SK-N-SH (cell line): ENCODE measurements around the gene CPEB4. TPM values are rescaled to one million over a fixed set of nuclear protein-coding genes. Genes with fewer than 3 reads are reported as not detected.

ENCODE experiments used
- CTCF ChIA-PET: fragments of 300-600, 350-600 bp; formaldehyde crosslinking; extraction: SDS; loops from one replicate; lab custom pipeline; 2021; lab: Yijun Ruan, JAX
- POLR2A ChIA-PET: fragments of 350-600 bp; sonication (Branson Sonifier 250); formaldehyde crosslinking; extraction: SDS; loops from one replicate; lab custom pipeline; 2020; ENCODE audit warnings: antibody characterized with exemption, inconsistent platforms; lab: Yijun Ruan, JAX
- DNase-seq: peaks from one replicate; pipeline ENCODE4 v3.0.0; 2012
- H2AFZ ChIP-seq: fragments of 200-600 bp; sonication (generic); 2 replicates; pipeline ENCODE4 v1.8.1; 2016; ENCODE audit warnings: antibody characterized with exemption, mild to moderate bottlenecking, low read depth
- H3F3A ChIP-seq: fragments of 200-600 bp; sonication (generic); replicated peaks from 2 replicates; pipeline ENCODE3; 2016; ENCODE audit warnings: antibody characterized with exemption, mild to moderate bottlenecking; ENCODE audit not compliant: insufficient read depth
- H3K27ac ChIP-seq, 2 experiments: fragments of 200-500 bp in 1 of 2; fragments of 200-600 bp in 1 of 2; sonication (Bioruptor generic) in 1 of 2; sonication (generic), shearing (Covaris generic) in 1 of 2; 2 replicates each; pipeline versions ENCODE4 v1.5.1 to v1.6.1; 2014 to 2016; ENCODE audit warnings: low read depth in 2 of 2, inconsistent platforms in 1 of 2, low read length in 1 of 2, mild to moderate bottlenecking in 1 of 2, mixed read lengths in 1 of 2
- H3K27me3 ChIP-seq: fragments of 200-600 bp; sonication (generic), shearing (Covaris generic); 2 replicates; pipeline ENCODE4 v1.6.1; 2016; ENCODE audit warnings: mixed run types; ENCODE audit not compliant: insufficient read depth
- H3K36me3 ChIP-seq, 2 experiments: fragments of 200-500 bp in 1 of 2; fragments of 200-600 bp in 1 of 2; sonication (Bioruptor generic) in 1 of 2; sonication (generic) in 1 of 2; replicated peaks in 1 of 2; 2 replicates each; pipeline versions ENCODE3 to v1.5.1; 2014 to 2016; ENCODE audit warnings: low read length in 1 of 2, mild to moderate bottlenecking in 1 of 2; ENCODE audit not compliant: insufficient read depth in 2 of 2, control insufficient read depth in 1 of 2
- H3K4me1 ChIP-seq, 2 experiments: fragments of 200-500 bp in 1 of 2; fragments of 200-600 bp in 1 of 2; sonication (Bioruptor generic) in 1 of 2; sonication (generic), shearing (Covaris generic) in 1 of 2; 2 replicates each; pipeline versions ENCODE4 v1.5.1 to v1.6.1; 2014 to 2016; ENCODE audit warnings: low read depth in 1 of 2, low read length in 1 of 2, mixed run types in 1 of 2; ENCODE audit not compliant: insufficient read depth in 2 of 2, control insufficient read depth in 1 of 2
- H3K4me2 ChIP-seq: fragments of 200-600 bp; sonication (generic), shearing (Covaris generic); 2 replicates; pipeline ENCODE4 v1.6.1; 2017; ENCODE audit warnings: mixed run types
- H3K4me3 ChIP-seq, 2 experiments: fragments of 200-500 bp in 1 of 2; fragments of 200-600 bp in 1 of 2; sonication (Bioruptor generic) in 1 of 2; sonication (generic), shearing (Covaris generic) in 1 of 2; 2 replicates each; pipeline versions ENCODE4 v1.5.1 to v1.8.1; 2014 to 2016; ENCODE audit warnings: low read depth in 2 of 2, inconsistent platforms in 1 of 2, low read length in 1 of 2, mild to moderate bottlenecking in 1 of 2, mixed read lengths in 1 of 2, moderate library complexity in 1 of 2
- H3K79me2 ChIP-seq: fragments of 200-600 bp; sonication (generic); 2 replicates; pipeline ENCODE4 v1.8.1; 2017; ENCODE audit warnings: mild to moderate bottlenecking; ENCODE audit not compliant: insufficient read depth
- H3K9ac ChIP-seq: fragments of 200-600 bp; sonication (generic); 2 replicates; pipeline ENCODE4 v1.6.1; 2017; ENCODE audit warnings: mixed run types
- H3K9me2 ChIP-seq: fragments of 200-600 bp; sonication (generic); 2 replicates; pipeline ENCODE4 v1.6.1; 2017; ENCODE audit warnings: mixed run types
- H3K9me3 ChIP-seq: fragments of 200-600 bp; sonication (generic); 2 replicates; pipeline ENCODE4 v1.6.1; 2017; ENCODE audit warnings: mixed run types, mild to moderate bottlenecking, moderate library complexity
- H4K20me1 ChIP-seq: fragments of 200-600 bp; sonication (generic); 2 replicates; pipeline ENCODE4 v1.6.1; 2017; ENCODE audit warnings: mild to moderate bottlenecking, mixed run types; ENCODE audit not compliant: insufficient read depth
- CHD2 ChIP-seq: fragments of 150-350 bp; IDR thresholded peaks from 2 replicates; pipeline ENCODE4 v1.6.1; 2018; ENCODE audit warnings: low read length; ENCODE audit not compliant: partially characterized antibody
- CTCF ChIP-seq: fragments of 200-600 bp; sonication (generic); IDR thresholded peaks from 2 replicates; pipeline ENCODE4 v1.6.1; 2017; ENCODE audit warnings: antibody characterized with exemption, mild to moderate bottlenecking, moderate library complexity
- GATA2 ChIP-seq: sonication (generic); formaldehyde crosslinking; IDR thresholded peaks from 2 replicates; pipeline ENCODE4 v1.5.0; 2020; ENCODE audit warnings: mild to moderate bottlenecking, missing genetic modification reagents
- MEF2A ChIP-seq: IDR thresholded peaks from 2 replicates; pipeline ENCODE4 v1.4.0; 2012; ENCODE audit warnings: low read depth, borderline replicate concordance
- NRF1 ChIP-seq: IDR thresholded peaks from 2 replicates; pipeline ENCODE4 v1.6.1; 2012; ENCODE audit warnings: low read depth, mild to moderate bottlenecking, low read length
- POLR2AphosphoS5 ChIP-seq: IDR thresholded peaks from 2 replicates; pipeline ENCODE4 v1.6.1; 2012; ENCODE audit warnings: low read depth, low read length
- RAD21 ChIP-seq: IDR thresholded peaks from 2 replicates; pipeline ENCODE4 v1.6.1; 2012; ENCODE audit warnings: mild to moderate bottlenecking, low read length
- RCOR1 ChIP-seq: fragments of 150-350 bp; IDR thresholded peaks from 2 replicates; pipeline ENCODE4 v1.6.1; 2017; ENCODE audit warnings: antibody characterized with exemption, low read length
- REST ChIP-seq: IDR thresholded peaks from 2 replicates; pipeline ENCODE4 v1.6.1; 2012; ENCODE audit warnings: mild to moderate bottlenecking, low read depth, low read length, moderate library complexity
- RXRA ChIP-seq: IDR thresholded peaks from 2 replicates; pipeline ENCODE4 v1.4.0; 2012; ENCODE audit warnings: low read depth, mild to moderate bottlenecking, borderline replicate concordance
- SMC3 ChIP-seq: IDR thresholded peaks from 2 replicates; pipeline ENCODE4 v1.6.1; 2012; ENCODE audit warnings: low read depth, low read length, improper control_type of control experiment
- TCF12 ChIP-seq: IDR thresholded peaks from 2 replicates; pipeline ENCODE4 v1.4.0; 2012
- ZBTB33 ChIP-seq: IDR thresholded peaks from 2 replicates; pipeline ENCODE4 v1.4.0; 2012; ENCODE audit warnings: low read depth, borderline replicate concordance
- WGBS: methylation state at CpG from one replicate; pipeline ENCODE4 v1.1.6; 2017; ENCODE audit warnings: low lambda C conversion rate; 5-methylcytosine and 5-hydroxymethylcytosine counted together
- polyA plus RNA-seq, 3 experiments: library from polyadenylated mRNA; depleted of rRNA; stranded (reverse); fragments of >200 nt; gene quantifications; 2 replicates each; pipeline ENCODE4 v1.2.3, GENCODE V29; 2012

Gene CPEB4
- polyA plus RNA-seq, 1 of the 3 experiments (the other 2 are of a cell fraction): 6.8 TPM

GRCh38 chr5:173858021-173858669 is 30.0 kb upstream of the CPEB4 start:
- H3K4me3 ChIP-seq: no peak overlapping the region
- TF ChIP-seq TCF12: no peak
- no peak for TF ChIP-seq RCOR1
- TF ChIP-seq GATA2 (CRISPR knock-in tag): no peak
- TF ChIP-seq CHD2: no peak
- no peak for TF ChIP-seq ZBTB33
- no peak for TF ChIP-seq CTCF
- TF ChIP-seq MEF2A: no peak
- TF ChIP-seq RAD21: no peak
- no peak for TF ChIP-seq RXRA
- no peak for TF ChIP-seq POLR2AphosphoS5
- no peak for TF ChIP-seq NRF1
- DNase-seq: no peak
- no peaks in the 10 kb centered on the region for H3K9me2 ChIP-seq
- CTCF ChIA-PET: interaction anchor here (1.5 kb wide), 1 partner anchor 14 kb away, joined by 3 read pairs; no protein-coding TSS in a partner anchor
- no peak overlapping the region for H3K9ac ChIP-seq
- POLR2A ChIA-PET: no interaction called here
- no peaks in the 10 kb centered on the region for H3K36me3 ChIP-seq
- 58% methylated on average over 6 of the region's 6 CpGs for WGBS
- no peak overlapping the region for H2AFZ ChIP-seq
- no peaks in the 10 kb centered on the region for H3F3A ChIP-seq
- peaks cover 0 to 9% of the 10 kb centered on the region in 2 experiments; a peak in 1 of 4 replicates for H3K4me1 ChIP-seq
- no peaks in the 10 kb centered on the region for H4K20me1 ChIP-seq
- no peaks in the 10 kb centered on the region for H3K9me3 ChIP-seq
- H3K27ac ChIP-seq: no peak overlapping the region
- no peak overlapping the region for H3K4me2 ChIP-seq
- no peaks in the 10 kb centered on the region for H3K79me2 ChIP-seq
- H3K27me3 ChIP-seq: no peaks in the 10 kb centered on the region

GRCh38 chr5:173858670-173859407 is 29.3 kb upstream of the CPEB4 start:
- no peak for DNase-seq

More at GRCh38 chr5:173858670-173859407, 29.3 kb upstream of the CPEB4 start:
- Histone ChIP-seq H3K27ac (no peak overlapping the region), H3F3A (no peaks in the 10 kb centered on the region), H3K4me2 (no peak overlapping the region), H3K9me3 (no peaks in the 10 kb centered on the region), H4K20me1 (no peaks in the 10 kb centered on the region), H3K4me3 (no peak overlapping the region), H2AFZ (no peak overlapping the region), H3K36me3 (no peaks in the 10 kb centered on the region), H3K9me2 (no peaks in the 10 kb centered on the region), H3K9ac (no peak overlapping the region), H3K79me2 (no peaks in the 10 kb centered on the region), H3K4me1 (peaks cover 0 to 9% of the 10 kb centered on the region in 2 experiments; a peak in 1 of 4 replicates), H3K27me3 (no peaks in the 10 kb centered on the region)
- WGBS: 59% methylated on average over 4 of the region's 4 CpGs
- ChIA-PET CTCF (interaction anchor here (1.5 kb wide), 1 partner anchor 13 kb away, joined by 3 read pairs; no protein-coding TSS in a partner anchor), POLR2A (no interaction called here)
- TF ChIP-seq POLR2AphosphoS5: no peak
- TF ChIP-seq REST: no peak
- no peak for TF ChIP-seq SMC3
- TF ChIP-seq, all 33 proteins: peak for 0
